ENCODE results near the gene FILIP1.

FILIP1 gene

DNA sequence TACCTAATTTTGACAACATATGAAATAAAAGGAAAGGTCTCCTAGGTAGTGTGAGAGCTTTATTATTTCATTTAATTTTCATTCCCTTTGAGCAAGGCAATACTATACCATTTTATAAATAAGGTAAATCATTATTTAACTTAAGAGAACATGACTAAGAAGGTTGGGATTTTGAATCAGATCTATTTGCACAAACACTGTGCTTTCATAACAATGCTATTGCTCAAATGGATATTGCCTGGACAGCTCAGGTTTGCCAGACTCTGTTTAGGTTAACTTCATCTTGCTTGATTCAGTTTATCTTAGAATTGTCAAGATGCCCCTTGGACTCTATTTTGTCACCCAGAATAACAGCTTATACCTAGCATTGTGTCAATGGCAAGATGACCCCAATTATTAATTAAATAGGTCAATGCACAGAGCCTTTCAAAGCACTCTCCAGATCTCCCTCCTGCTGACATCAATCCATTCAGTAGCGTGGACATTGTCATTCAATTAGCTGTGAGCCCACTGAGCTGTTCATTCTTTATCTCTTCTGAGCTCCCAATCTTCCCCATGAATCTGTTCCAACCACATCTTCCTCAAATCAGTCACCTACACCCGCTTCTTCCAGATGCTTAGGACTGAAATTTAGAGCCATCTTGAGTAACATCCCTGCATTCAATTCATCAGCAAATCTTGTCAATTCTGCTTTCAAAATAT is 166.9 kb downstream of the FILIP1 start:
- no peak for DNase-seq

DNA sequence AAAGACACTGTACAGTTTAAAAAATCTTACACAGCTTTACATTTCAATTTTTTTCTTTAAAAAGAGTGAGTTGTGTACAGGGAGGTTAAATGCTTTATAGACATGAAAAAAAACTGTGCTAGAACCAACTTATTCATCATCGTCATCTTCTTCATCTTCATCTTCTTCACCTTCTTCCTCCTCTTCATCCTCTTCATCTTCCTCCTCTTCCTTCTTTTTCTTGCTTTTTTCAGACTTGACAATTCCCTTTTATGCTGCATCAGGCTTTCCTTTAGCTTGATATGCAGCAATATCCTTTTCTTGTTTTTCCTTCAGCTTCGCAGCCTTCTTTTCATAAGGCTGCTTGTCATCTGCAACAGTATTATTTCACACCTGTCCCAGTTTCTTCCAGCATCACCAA is 174.7 kb downstream of the FILIP1 start:
- DNase-seq: no peak

DNA sequence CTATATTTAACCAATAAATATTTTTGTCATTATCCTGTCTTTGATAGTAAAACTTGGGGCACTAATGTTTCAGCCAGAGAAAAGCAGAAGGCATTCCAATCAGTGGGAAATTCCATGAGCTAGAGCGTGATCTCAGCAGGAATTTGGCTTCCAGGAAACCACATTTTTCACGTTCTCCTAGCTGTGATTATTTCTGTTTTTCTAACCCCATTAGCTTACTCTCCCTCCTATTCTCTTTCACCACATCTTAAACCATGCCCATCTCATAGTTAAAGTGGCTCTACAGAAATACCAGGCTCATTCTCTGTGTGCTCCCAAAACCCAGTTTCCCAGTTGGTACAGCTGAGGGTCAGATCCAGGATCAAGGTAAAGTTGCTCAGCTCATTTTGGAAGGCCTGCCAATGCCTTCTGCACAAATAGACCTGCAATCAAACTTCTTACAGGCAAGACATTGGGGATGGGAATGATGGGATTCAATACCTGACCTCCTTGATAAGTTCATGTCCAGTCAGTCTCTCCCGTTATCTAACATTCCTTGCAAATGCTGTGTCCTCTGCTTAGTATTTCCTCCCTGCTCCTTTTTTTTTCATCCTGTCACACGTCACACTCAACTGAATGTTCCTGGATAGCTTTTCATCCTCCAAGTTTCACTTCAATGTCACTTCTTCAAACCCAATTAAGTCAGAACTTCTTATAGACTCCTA is 175.9 kb downstream of the FILIP1 start:
- DNase-seq: no peak

DNA sequence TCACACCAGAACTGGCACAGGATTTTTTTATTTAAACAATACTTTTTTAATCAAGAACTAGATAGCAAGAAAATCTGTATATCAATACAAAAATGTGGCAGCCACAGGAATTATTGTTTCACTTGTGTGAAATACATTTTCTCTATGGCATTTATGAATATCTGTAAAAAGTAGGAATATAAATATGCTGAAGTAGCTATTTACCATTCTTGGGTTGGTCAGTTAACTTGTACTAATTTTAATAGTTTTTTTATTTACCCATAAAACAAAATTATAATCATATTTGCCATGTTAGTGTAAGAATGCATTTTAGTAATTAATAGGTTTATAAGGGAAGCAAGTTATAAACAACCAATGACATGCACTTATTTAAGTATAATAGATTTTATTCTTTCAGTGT is 177.6 kb downstream of the FILIP1 start:
- DNase-seq: no peak

DNA sequence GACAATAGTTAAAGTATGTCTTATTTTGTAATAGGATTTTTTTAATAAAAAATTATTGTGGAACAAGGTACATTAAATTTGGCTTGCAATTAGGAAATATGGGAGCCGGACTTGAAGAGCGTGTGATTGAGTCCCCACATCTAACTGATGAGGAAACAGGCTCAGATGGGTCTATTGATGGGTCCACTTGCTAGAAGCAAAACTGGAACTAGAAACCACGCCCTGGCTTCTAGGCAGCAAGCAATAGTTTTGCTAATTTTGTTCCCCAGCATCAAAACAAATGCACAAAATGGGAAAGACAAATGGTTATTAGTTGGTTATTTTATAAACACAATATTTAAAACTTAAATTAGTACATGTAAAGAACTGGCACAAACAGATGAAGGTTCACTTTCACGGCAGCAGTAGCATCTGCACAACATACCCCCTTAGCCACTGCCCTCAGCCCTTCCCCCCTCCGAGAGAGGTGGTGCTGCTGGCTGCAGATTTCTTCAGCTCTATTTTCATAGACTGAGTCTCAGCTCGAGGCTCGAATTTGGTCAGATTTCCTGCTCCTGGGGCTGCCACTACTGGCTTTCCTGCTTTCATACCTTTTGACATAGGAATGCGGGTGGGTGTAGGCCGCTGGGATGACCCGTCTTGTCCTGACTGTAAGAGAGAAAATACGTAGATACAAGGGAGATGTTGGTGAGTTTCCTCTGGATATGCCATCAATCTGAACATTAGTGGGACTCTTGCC is 185.2 kb downstream of the FILIP1 start:
- no peak for DNase-seq

DNA sequence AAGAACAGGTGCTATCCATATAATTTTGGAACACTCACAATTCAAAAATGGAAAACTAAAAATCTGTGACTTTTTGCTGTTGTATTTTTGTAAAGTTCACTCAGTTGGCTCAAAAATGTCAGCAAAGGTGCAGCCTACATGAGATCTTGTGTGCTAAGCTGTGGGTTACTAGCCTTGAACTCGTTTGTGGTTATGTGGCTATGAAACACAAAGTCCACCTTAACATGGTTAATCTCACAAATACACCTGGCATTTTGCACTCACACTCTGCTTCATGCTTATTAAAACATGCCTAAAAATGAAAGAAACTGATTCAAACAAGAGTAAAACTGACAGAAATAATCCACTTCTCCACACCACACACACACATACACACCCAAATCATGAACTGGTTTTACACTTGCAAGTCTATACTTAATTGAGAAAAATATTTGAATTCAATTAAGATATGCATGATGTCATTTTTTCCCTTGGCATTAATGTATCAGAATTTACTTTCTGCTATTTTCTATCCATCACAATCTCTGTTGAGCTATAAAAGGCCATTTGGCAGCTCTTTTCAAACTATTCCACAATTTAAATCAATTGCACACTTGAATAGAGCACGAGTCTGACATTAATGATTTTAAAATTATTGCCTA is 186.1 kb downstream of the FILIP1 start:
- no peak for DNase-seq

DNA sequence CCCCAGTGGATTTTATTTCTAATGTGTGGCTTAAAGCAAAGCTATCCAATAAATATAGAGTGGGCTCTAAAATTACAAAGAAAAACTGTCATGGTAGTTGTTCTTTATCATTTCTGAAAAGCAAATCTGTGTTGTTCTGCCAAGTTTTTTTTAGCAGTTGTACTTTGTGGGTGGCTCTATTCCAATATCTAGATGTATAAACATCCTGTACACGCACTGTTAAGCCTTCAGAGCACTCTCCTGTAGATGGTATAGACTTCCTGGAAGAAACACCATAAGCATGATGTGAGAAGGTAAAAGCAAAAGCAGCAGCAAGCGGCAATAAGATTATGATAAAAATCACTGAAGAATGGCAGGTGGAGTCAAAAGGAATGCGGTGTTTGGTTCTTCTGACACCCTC is 187.5 kb downstream of the FILIP1 start:
- no peak for DNase-seq

DNA sequence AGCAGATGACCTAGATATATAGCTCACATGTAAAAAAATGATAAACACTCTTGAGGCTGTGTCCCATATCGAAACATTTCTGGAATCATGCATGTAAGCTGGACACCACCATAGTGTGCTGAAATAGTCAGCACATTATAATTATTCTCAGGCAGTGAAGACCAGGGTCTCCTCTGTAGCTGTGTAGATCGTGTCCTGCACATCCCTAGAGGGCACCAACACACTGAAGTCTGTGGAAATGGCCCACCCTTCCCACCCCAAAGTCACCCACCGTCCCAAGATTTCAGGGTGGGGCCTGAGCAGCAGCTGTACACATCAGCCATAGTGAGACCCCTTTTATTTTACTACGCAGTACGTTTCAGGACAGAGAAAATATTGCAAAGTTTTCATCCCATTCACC is 188.0 kb downstream of the FILIP1 start:
- no peak for DNase-seq

DNA sequence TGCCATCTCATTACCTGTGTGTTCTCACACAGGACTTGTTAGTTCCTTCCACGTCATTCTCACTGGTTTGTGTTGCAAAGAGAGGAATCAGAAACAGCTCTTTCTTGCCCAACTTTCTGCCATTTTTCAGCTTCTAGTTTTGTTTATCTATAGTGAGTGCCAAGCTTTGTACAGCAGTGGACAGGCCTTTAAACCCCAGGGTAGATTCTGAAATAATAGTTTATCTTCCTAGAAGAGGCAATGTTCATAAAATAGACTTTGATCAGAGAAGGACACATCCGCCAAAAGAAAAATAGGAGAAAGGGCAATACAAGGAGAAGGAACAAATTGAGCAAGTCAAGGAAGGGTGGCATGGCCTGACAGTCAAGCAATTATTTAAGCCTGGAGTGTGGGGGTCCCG is 191.3 kb downstream of the FILIP1 start:
- DNase-seq: no peak

DNA sequence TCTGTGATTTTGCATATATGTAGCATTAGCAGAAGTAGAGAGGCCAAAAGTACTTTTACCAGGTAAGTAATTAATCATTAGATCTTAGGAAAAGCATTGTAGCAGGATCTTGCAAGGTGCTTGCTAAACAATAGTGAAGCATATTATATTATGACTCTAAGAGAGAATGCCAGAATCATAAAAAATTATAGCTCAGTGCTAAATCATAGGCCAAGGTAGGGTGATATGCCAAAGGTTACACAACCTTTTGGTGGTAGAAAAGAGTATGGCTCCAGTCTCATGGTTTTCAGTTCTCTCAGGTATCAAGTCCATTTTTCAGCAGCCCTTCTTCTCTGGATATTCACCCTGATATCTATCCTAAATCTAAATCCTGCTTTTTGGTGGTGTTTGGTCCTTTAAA is 192.1 kb downstream of the FILIP1 start:
- no peak for DNase-seq

DNA sequence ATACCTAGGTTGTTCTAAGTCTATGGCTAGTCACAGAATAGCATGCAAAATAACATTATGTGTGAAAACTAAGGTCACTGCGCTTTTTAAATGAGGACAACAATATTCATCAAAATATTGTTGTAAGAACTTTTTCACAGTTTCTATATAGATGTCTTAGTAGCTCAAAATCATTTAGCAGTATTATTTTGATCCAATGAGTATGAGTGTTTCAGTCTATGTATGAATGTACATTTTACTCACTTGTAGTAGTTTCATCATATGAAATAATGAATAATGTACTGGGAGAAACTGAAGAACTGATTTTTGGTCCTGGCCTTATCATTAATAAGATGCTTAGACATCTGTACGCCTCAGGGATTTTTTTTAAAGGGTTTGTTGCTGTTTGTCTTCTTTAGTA is 192.5 kb downstream of the FILIP1 start:
- DNase-seq: no peak

DNA sequence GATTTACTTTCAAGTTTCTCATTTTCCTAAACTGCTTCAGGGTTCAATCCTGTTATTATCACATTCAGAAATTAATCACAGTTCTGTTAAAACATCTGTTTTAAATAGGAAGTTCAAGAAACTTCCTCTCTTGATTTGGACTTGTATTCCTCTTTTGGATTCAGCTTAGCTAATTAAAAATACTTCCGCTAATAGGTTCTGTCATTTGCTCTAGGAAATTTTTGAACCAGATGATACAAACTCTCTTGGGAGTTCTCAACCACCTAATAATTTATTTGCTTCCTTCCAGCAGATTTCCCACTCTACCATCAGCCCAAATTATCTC is 193.1 kb downstream of the FILIP1 start:
- no peak for DNase-seq

DNA sequence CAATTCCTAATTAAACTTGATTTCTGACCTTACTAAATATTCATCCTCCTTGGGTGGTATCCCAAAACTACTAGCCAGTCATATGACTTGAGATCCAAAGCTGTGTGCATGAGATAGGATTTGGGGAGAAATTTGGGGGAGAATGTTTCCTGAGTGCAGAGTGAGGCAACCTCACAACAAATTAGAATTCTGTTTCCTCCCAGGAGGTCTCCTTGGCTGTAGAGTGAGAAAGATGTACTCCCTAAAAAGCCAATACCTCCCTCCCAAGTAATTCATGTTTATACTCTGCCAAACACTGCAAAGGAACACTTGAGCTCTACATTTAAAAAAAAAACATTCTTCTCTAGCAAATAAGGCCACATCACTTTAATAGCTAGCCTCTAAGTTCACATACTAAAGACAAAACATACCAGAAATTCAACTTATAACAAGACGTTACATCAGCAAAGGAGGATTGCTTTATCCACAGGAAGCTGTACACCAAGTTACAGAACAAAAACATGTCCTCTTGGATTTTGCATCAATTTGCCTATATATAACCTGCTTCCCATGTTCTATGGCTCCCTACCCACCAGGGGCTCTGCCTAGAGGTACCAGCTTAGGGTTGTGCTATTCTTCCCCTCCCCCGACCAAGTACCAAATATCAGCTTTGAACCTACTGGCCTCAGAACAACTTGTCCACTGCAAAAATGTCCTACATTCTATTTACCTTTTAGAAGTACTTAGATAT is 193.6 kb downstream of the FILIP1 start:
- DNase-seq: no peak

DNA sequence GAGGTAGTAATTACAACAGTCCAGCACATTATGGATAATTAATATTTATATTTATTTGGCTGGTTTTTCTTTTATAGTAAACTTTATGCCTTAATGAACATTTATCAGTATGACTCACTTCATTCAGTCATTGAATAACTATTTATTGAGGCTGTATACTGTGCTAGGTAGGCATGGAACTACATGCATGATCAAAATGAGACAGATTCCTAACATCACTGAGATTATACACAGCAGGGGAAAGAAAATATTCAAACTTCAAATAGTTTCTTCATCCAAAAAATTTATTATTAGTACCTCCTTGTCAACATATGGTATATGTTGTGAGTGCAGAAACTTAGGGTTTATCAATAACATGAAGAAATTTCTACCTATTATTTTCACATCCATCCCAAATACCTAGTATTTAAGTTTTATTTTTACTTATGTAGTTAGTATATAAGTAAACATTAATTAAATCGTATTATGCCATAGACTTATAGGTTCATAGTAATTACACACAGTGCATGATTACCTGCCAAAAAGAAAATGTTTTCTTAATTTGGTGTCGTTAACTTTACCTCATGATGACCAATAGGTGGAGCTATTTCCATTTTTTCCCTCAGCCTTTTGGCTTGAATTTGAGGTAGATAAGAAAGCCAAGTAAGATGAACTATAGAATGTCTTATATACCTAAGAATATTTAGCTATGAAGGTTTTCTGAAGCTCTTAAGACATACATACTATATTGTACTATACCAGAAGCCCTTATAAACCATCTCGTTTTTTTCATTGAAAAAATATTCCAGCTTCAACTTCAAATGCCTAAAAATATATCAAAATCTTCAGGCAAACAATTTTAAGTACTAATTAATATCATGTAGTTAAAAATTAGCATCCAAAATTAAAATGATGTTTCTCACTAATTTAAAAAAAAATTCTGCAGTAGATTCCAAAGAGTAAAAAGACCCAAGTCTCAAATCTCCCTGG is 196.5 kb downstream of the FILIP1 start:
- peak; percentile 72 for DNase-seq

DNA sequence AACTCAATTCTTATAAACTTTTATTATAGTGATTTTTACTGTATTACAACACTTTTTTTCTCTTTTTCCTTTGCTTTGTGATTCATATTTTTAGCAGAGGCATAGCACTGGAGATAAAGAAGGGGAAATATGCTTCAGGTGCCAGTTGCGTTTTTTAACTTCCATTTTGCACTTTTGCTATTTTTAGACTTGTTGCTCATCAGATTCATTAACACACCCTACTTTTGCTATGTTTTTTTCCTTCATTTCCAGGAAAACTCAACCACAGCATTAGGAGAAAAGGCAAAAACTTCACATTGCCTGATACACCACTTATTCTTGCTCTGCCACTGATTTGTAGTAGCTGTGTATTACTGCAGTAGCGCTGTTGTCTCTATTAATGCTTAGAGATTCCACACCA is 201.0 kb downstream of the FILIP1 start:
- no peak for DNase-seq

DNA sequence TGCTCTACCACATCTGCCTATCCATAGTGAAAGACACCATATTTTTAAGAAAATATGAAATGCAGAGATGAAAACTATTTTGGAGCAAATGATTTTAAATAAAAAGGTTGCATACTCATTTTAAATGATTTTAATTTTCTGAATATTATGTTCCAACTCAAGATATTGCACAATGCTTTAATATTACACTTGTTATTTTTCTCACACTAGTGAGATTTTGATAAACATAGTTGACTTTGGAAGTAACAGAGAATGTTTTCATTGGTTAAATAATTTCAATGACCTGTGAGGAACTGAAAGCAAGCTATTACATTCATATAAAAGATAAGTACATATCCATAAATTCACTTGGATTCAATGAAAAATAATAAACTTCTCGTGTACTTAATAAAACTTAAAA is 201.9 kb downstream of the FILIP1 start:
- no peak for DNase-seq

DNA sequence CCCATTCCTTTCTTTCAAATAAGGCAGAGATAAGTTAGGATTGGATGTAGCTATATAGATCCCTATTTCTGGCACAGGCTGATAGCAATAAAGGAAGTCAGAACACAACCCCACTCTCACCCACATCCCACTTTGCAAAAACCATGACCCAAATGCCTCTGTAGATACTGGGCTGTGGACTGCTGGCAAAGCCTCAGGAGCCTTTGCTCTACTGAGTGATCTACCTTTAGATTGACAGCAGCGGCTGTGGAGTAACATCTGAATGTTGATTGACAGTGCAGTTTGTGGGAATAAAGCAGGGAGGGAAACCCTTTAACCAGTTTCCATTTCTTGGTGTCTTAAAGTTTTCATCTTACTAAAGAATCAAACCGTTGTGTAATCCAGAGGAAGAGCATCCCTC is 202.3 kb downstream of the FILIP1 start:
- no peak for DNase-seq

DNA sequence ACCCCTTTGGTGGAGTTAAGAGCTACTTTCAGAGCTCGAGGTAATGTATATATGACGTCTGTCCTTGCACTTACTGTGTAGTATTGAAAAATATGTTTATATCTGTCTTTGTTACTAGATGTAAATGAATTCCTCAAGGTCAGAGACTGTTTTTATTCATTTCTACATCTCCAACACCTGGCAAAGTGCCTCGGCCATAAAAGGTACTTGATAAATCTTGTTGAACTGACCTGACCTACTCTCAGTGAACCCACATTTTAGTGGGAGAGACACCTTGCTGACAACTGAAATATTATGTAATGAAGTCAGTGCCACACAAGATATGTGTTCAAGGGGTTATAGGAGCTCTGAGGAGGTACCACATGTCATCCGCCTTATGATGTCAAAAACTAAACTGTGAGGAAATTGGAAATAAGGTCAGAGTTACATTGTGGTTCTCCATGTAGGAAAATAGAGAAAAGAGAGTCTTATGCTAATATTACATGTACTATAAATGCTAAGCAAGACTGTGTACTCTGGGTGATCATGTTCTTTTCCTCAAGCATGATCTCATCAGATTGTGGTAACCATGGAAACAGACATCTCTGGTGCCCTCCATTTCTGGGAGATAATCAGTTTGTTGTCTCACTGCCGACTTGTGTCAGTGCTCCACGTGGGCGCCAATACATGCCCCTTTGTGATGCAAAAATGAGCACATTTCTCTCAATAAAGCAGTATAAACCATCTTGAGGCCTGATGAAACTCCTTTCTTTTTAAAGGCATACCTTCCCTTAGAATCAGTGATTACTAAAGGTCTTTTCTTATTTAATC is 203.3 kb downstream of the FILIP1 start:
- DNase-seq: no peak

DNA sequence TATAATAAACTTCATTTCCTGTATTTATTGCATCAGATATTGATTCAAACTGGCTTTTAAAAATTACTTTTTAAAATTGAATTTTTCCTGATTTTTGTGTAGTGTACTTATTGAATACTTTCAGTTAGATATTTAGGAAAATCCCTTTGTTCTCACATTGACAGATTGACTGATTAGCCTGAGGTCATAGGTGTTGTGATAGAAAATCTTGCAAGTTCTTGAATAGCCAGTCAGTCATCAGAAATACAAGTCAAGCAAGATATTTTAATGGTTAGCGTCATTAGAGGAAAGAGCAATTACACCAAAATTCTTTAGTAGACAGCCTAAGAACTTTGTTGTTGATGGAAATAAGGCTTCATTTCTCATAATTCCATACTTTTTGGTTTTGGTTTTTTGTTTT is 205.6 kb downstream of the FILIP1 start:
- DNase-seq: no peak

DNA sequence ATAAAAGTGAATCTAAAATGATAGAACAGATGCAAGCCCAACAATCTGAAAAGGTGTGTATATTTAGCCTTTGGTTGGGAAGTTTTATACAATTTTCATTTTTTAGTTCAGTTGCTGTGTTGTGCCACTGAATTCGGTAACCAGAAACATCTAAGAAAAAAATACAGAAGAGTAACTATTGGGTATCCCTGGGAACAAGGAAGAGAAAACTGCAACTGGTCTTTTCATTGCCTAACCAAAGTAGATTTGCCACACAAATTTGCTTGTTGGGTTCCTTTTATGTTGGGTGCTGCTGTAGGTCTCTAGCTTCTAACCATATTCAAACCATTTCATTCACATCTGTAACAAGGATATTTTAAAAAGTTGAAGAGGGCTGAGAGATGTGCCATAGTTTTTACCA is 206.2 kb downstream of the FILIP1 start:
- DNase-seq: no peak

DNA sequence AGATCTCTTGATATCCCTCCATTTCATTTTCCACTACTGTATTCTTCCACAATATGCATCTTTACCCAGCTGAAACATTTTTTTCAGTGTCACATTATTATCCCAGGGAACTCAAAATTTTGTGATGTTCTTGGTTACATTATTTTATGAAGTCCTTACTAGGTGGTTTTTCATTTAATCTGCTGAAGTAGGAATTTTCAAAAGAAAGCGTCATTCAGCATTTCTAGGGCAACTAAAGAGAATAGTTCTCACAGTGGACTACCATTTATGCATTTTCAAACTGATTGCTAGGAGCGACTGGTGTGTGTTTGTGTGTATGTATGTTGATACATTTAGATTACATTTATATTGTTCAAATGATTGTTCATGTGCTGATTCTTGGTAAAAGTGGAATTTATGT is 206.6 kb downstream of the FILIP1 start:
- no peak for DNase-seq

All from CD4-positive, alpha-beta T cell treated with Interleukin-17A for 1 hour (primary cell).